Measurements from ENCODE around the gene ARGLU1.

The ARGLU1 gene

DNA sequence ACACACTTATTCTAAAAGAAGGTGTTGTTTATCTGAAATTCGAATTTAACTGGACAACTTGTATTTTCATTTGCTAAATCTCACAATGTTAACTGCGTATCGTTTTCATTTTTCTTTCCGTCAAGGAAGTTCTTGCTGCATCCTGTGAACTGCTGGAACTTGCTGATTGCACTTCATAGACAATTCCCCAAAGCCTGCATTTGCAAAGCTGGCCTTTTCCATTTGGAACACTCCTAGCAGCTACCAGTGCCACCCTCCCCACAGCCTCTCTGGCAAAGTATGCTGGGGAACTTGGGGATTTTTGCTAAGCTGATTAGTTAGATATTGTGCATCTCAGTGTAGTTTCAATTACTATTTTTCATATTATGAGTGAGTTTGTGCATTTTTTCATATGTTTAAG is 20.4 kb upstream of the ARGLU1 start:
- no peak overlapping the region for H3K4me3 ChIP-seq (replicated peaks; ENCODE audit: low read depth, low read length)
- TF ChIP-seq, protein P1, sequence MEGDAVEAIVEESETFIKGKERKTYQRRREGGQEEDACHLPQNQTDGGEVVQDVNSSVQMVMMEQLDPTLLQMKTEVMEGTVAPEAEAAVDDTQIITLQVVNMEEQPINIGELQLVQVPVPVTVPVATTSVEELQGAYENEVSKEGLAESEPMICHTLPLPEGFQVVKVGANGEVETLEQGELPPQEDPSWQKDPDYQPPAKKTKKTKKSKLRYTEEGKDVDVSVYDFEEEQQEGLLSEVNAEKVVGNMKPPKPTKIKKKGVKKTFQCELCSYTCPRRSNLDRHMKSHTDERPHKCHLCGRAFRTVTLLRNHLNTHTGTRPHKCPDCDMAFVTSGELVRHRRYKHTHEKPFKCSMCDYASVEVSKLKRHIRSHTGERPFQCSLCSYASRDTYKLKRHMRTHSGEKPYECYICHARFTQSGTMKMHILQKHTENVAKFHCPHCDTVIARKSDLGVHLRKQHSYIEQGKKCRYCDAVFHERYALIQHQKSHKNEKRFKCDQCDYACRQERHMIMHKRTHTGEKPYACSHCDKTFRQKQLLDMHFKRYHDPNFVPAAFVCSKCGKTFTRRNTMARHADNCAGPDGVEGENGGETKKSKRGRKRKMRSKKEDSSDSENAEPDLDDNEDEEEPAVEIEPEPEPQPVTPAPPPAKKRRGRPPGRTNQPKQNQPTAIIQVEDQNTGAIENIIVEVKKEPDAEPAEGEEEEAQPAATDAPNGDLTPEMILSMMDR (IDR thresholded peaks at IDR 0.05; ENCODE audit: low read depth, low read length, missing control alignments): no peak

GRCh38 chr13:106587787-106588186 is 19.9 kb upstream of the ARGLU1 start:
- DNase-seq (ENCODE audit: extremely low read depth, low read depth): no peak

More for the DNA sequence above, 20.4 kb upstream of the ARGLU1 start:
- no peak for DNase-seq (ENCODE audit: extremely low read depth, low read depth)

GRCh38 chr13:106586648-106587166 is 18.8 kb upstream of the ARGLU1 start:
- TF ChIP-seq, protein P1 (IDR thresholded peaks at IDR 0.05; ENCODE audit: low read depth, low read length, missing control alignments): no peak
- no peak for DNase-seq (ENCODE audit: extremely low read depth, low read depth)
- H3K4me3 ChIP-seq (replicated peaks; ENCODE audit: low read depth, low read length): no peak overlapping the region

More at GRCh38 chr13:106587787-106588186, 19.9 kb upstream of the ARGLU1 start:
- no peak overlapping the region for H3K4me3 ChIP-seq (replicated peaks; ENCODE audit: low read depth, low read length)
- TF ChIP-seq, protein P1 (IDR thresholded peaks at IDR 0.05; ENCODE audit: low read depth, low read length, missing control alignments): no peak

DNA sequence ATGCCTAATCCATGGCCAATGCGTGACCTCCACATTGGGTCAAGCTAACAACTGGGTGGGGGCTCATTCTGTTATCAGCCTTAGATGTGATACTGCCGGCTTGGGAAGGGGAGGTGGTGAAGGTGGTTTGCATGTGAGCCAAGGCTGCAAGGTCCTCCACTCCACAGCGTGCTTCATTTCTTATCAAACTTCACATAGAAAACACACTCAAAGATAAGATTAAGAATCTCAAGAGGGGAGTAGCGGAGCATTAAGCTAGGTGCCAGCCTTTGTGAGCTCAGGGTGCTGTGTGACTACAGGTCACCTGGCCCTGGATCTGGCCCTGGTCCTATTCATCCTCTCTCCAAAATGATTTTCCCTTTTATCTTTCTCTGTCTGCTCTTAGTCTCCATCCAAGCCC is 13.3 kb upstream of the ARGLU1 start:
- DNase-seq (ENCODE audit: extremely low read depth, low read depth): no peak
- TF ChIP-seq, protein P1 (IDR thresholded peaks at IDR 0.05; ENCODE audit: low read depth, low read length, missing control alignments): no peak
- H3K4me3 ChIP-seq (replicated peaks; ENCODE audit: low read depth, low read length): no peak overlapping the region

DNA sequence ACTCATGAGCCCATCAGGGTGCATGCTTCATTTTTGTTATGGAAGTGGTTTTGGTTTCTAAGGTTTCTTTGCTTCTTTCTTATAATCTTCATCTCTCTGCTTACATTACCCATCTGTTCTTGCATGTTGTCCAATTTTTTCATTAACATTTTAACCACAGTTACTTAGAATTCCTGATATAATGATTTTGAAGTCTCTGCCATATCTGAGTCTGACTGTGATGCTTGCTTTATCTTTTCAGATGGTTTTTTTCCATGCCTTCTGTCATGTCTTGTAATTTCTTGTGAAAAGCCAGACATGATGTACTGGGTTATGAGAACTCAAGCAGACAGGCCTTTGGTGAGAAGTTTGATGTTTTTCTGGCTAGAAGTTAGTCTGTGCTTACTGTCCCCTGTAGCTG is 8.0 kb upstream of the ARGLU1 start:
- TF ChIP-seq, protein P1 (IDR thresholded peaks at IDR 0.05; ENCODE audit: low read depth, low read length, missing control alignments): no peak
- no peak overlapping the region for H3K4me3 ChIP-seq (replicated peaks; ENCODE audit: low read depth, low read length)
- DNase-seq (ENCODE audit: extremely low read depth, low read depth): no peak

GRCh38 chr13:106573868-106574267 is 5.9 kb upstream of the ARGLU1 start:
- no peak for DNase-seq (ENCODE audit: extremely low read depth, low read depth)
- no peak overlapping the region for H3K4me3 ChIP-seq (replicated peaks; ENCODE audit: low read depth, low read length)
- TF ChIP-seq, protein P1 (IDR thresholded peaks at IDR 0.05; ENCODE audit: low read depth, low read length, missing control alignments): no peak

DNA sequence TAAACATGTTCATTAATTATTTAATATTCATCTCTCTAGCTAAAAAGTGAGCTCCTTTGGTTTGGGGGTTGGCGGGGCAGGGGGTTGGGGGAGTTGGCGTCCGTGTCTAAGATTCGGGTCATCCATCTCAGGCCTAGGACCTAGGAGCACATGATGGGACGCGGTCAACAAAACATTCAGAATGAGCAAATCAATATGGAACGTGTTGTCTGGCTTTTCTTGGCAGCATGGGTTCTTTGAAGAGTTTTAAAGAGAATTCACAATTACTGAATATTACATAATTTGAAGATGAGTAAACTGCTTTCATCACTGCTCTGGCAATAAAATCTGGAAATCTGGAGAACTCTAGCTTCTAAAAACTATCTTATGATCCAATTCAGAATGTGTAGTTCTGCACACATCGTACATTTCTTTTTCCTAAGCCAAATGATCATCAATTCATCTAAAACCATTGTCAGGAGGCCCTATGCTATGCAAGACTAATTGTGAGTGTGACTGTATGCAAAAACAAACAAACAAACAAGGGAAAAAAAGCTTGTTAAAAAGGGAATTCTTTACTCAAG is 5.4 kb upstream of the ARGLU1 start:
- TF ChIP-seq, protein P1 (IDR thresholded peaks at IDR 0.05; ENCODE audit: low read depth, low read length, missing control alignments): no peak
- DNase-seq (ENCODE audit: extremely low read depth, low read depth): no peak
- no peak overlapping the region for H3K4me3 ChIP-seq (replicated peaks; ENCODE audit: low read depth, low read length)
